ENCODE results near the gene LRRC47. TPM values are rescaled to one million over a fixed set of nuclear protein-coding genes. Genes with fewer than 3 reads are reported as not detected.

Gene LRRC47
- total RNA-seq, 4 donors from 2014 or later: 64.2 to 97.2 (median 89.9) TPM

DNA sequence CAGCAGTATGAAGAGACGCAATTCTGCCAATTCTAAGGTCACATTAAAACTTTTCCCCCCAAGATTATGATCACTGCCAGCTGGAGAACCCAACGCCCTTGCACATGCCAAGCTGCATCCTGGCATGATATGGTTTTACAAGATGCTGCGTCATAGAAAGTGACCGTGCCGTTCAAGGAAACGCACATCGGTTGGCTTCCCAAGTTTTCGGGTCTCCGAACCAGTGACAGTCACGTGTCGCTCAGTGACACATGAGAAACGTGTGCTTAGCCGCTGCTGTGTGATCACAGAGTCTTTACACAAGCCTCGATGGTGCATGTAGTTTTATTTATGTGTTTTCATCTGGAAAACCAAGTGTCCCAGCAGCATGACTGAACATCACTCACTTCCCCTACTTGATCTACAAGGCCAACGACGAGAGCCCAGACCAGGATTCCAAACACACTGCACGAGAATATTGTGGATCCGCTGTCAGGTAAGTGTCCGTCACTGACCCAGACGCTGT is 16.3 kb downstream of the LRRC47 start:
- H3K27ac ChIP-seq: no peak overlapping the region
- H3K4me1 ChIP-seq: peaks cover 0 to 14% of the 10 kb centered on the region in 2 donors
- H3K9me3 ChIP-seq: no peaks in the 10 kb centered on the region
- H3K4me3 ChIP-seq: no peak overlapping the region
- intact Hi-C loops (cut with DNase I; ENCODE audit: low total_unique reads) (no loop called here), in situ Hi-C loops (cut with MboI; ENCODE audit: low sequenced_read_pairs in 4 of 4) (loop anchor here in 1 of 4 donors (25.0 kb wide), 1 partner anchor 107 kb away; no protein-coding TSS in a partner anchor)
- ATAC-seq (no peak), DNase-seq (no peak)
- H3K36me3 ChIP-seq: peaks cover 0 to 61% of the 10 kb centered on the region in 2 donors
- H3K27me3 ChIP-seq: no peaks in the 10 kb centered on the region
- TF ChIP-seq, protein P1, sequence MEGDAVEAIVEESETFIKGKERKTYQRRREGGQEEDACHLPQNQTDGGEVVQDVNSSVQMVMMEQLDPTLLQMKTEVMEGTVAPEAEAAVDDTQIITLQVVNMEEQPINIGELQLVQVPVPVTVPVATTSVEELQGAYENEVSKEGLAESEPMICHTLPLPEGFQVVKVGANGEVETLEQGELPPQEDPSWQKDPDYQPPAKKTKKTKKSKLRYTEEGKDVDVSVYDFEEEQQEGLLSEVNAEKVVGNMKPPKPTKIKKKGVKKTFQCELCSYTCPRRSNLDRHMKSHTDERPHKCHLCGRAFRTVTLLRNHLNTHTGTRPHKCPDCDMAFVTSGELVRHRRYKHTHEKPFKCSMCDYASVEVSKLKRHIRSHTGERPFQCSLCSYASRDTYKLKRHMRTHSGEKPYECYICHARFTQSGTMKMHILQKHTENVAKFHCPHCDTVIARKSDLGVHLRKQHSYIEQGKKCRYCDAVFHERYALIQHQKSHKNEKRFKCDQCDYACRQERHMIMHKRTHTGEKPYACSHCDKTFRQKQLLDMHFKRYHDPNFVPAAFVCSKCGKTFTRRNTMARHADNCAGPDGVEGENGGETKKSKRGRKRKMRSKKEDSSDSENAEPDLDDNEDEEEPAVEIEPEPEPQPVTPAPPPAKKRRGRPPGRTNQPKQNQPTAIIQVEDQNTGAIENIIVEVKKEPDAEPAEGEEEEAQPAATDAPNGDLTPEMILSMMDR (IDR thresholded peaks at IDR 0.05 in 4 of 5, conservative IDR thresholded peaks at IDR 0.05 in 1 of 5): no peak
- TF ChIP-seq POLR2A (IDR thresholded peaks at IDR 0.05): no peak

DNA sequence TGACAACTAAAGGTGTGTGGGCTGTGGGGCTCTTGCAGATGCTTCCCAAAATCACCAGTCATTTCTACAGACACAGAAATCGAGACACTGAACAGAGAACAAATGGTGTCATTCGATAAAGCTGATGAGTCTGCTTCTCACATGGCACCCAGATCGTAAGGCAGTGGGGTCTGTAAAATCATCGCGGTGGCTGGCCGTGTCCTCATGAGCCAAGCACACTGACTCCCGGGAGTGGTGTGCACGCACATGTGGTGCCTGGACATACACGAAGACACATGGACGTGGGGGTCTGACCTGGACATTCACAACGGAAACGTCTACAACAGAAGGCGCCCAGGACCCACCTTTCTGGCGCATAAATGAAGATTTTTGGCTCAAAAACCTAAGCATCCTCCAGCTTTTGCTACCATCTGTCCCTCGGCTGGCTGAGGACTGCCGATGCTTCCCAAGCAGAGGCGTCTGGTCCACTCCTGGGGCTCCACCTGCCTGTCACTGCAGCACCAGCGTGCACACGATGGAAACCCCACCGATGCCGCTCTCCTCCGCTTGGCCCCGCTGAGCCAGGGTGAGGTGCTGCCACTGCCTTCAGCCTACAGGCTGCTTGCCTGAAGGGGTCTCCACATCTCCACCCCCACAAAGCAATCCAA is 16.9 kb downstream of the LRRC47 start:
- Histone ChIP-seq H3K9me3 (no peaks in the 10 kb centered on the region), H3K4me3 (no peak overlapping the region), H3K36me3 (peaks cover 0 to 56% of the 10 kb centered on the region in 2 donors), H3K27me3 (no peaks in the 10 kb centered on the region), H3K4me1 (peaks cover 0 to 14% of the 10 kb centered on the region in 2 donors), H3K27ac (no peak overlapping the region)
- ATAC-seq: no peak
- no peak for DNase-seq
- TF ChIP-seq, protein P1 (IDR thresholded peaks at IDR 0.05 in 4 of 5, conservative IDR thresholded peaks at IDR 0.05 in 1 of 5): no peak
- no peak for TF ChIP-seq POLR2A (IDR thresholded peaks at IDR 0.05)
- in situ Hi-C loops (cut with MboI; ENCODE audit: low sequenced_read_pairs in 4 of 4): loop anchor here in 1 of 4 donors (25.0 kb wide), 1 partner anchor 108 kb away; no protein-coding TSS in a partner anchor
- intact Hi-C loops (cut with DNase I; ENCODE audit: low total_unique reads): no loop called here

DNA sequence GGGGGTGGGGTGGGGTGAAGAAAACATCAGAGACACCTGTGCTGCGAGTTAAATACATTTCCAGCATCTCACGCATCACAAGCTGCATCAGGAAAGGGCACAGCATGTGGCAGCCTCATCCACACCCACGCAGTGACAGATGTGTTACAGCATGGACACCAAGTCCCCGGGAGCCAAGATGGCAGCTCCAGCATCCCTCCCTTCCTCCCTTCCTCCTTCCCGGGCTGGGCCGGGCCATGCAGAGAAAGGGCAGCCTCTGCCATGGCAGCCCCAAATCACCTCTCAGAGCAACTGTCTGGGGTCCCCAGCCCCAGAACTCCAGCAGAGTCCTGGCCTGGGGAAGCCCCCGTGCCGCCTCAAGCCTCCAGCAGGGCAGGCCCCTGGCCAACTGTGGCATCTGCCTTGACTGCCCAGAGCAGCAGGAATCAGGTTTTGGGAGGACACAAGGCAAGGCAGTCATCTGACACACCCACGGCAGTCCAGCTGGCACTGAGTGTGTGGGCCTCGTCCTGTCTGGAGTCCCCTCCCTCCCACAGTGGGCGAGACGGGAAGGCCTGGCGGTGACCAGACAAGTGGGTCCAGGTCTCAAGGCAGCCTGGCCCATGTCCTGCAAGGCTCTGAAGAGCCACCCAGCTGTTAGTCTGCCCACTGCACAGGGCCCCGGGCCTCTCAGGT is 17.6 kb downstream of the LRRC47 start:
- peak in 1 of 2 donors; percentile 31 for ATAC-seq
- H3K4me3 ChIP-seq: no peak overlapping the region
- in situ Hi-C loops (cut with MboI; ENCODE audit: low sequenced_read_pairs in 4 of 4) (loop anchor here in 1 of 4 donors (25.0 kb wide), 1 partner anchor 109 kb away; no protein-coding TSS in a partner anchor), intact Hi-C loops (cut with DNase I; ENCODE audit: low total_unique reads) (no loop called here)
- H3K27ac ChIP-seq: no peak overlapping the region
- H3K4me1 ChIP-seq: peaks cover 0 to 14% of the 10 kb centered on the region in 2 donors
- H3K27me3 ChIP-seq: no peaks in the 10 kb centered on the region
- no peaks in the 10 kb centered on the region for H3K9me3 ChIP-seq
- no peak for TF ChIP-seq POLR2A (IDR thresholded peaks at IDR 0.05)
- TF ChIP-seq, protein P1 (IDR thresholded peaks at IDR 0.05 in 4 of 5, conservative IDR thresholded peaks at IDR 0.05 in 1 of 5): no peak
- peak in 1 of 2 donors; percentile 55 for DNase-seq
- H3K36me3 ChIP-seq: peaks cover 0 to 49% of the 10 kb centered on the region in 2 donors

DNA sequence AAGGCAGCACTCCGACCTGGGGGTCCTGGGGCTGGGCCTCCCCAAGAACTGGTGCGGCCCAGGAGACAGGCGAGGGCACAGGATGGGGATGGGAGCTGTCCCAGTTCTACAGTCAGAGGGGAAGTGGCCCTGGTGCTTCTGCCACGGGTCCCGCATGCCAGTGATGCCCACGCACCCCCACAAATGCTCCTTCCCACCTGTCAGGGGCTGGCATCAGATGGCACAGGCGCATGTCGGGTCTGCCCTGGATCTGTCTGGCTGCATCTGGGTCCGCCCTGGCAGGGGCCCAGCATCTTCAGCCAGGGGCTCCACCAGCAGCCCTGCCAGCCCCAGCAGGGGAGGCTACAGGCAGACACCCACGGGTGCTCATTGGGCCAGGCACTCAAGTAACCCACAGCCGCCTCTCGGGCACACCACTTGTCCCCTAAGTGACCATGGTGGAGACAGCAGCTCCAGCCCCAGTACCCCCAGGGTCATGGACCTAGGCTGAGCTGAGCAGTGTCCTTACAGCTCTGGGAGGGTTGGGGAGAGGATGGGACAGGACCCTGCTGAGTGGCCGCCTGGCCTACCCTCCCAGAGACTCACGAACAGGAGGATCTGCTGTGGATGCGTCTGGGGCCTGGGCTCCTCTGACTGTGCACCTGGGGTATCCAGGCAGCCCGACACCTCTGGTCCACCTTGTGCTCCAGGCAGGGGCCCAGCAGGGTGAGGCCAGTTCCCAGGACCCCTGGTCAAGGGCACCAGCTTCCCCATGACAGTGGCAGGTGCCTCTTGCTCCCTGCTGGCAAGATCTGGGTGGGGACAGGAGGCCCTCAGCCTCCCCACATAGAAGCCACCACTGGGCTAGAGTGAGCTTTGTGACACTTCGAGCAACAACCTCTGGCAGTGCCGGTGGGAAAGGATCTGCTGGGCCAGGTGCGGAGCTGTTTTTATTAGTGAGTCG is 18.4 kb downstream of the LRRC47 start:
- Histone ChIP-seq H3K4me1 (peaks cover 0 to 15% of the 10 kb centered on the region in 2 donors), H3K27ac (no peak overlapping the region), H3K9me3 (no peaks in the 10 kb centered on the region), H3K27me3 (no peaks in the 10 kb centered on the region), H3K36me3 (peaks cover 0 to 41% of the 10 kb centered on the region in 2 donors), H3K4me3 (no peak overlapping the region)
- intact Hi-C loops (cut with DNase I; ENCODE audit: low total_unique reads): no loop called here
- in situ Hi-C loops (cut with MboI; ENCODE audit: low sequenced_read_pairs in 4 of 4): loop anchor here in 1 of 4 donors (25.0 kb wide), 1 partner anchor 109 kb away; no protein-coding TSS in a partner anchor
- DNase-seq (no peak), ATAC-seq (no peak)
- TF ChIP-seq POLR2A (IDR thresholded peaks at IDR 0.05): no peak
- TF ChIP-seq, protein P1 (IDR thresholded peaks at IDR 0.05 in 4 of 5, conservative IDR thresholded peaks at IDR 0.05 in 1 of 5): no peak

Data from gastrocnemius medialis (tissue), 4 donors.